ENCODE measurements around the gene ARSD.
"Not testable (repeated sequence)": the region's sequence is repeated elsewhere in the genome, so short reads cannot be mapped to it uniquely, and the experiment has no call there.

ARSD gene

GRCh38 chrX:2931612-2932011 lies 2.5 kb upstream of the ARSD start:
- no peak for DNase-seq

GRCh38 chrX:2931155-2931554 lies 2.0 kb upstream of the ARSD start:
- DNase-seq: no peak

- DNase-seq: no peak
Observed at GRCh38 chrX:2928191-2928582, 952 bp downstream of the ARSD start.

- no peak for DNase-seq
Observed at GRCh38 chrX:2926664-2927275, 2.4 kb downstream of the ARSD start.

- DNase-seq: not testable (repeated sequence)
Observed at GRCh38 chrX:2926255-2926654, 2.9 kb downstream of the ARSD start.

- no peak for DNase-seq
Observed at GRCh38 chrX:2924151-2924550, 5.0 kb downstream of the ARSD start.

- no peak for DNase-seq
Observed at GRCh38 chrX:2921750-2922149, 7.4 kb downstream of the ARSD start.

- DNase-seq: no peak
Observed at GRCh38 chrX:2921193-2921592, 7.9 kb downstream of the ARSD start.

GRCh38 chrX:2917767-2918166 lies 11.4 kb downstream of the ARSD start:
- no peak for DNase-seq

- DNase-seq: no peak
Observed at GRCh38 chrX:2913118-2913517, 16.0 kb downstream of the ARSD start.

- DNase-seq: no peak
Observed at GRCh38 chrX:2910109-2910508, 19.0 kb downstream of the ARSD start.

- DNase-seq: no peak
Observed at GRCh38 chrX:2908125-2908685, 20.9 kb downstream of the ARSD start.

- DNase-seq: no peak
Observed at GRCh38 chrX:2907295-2907694, 21.8 kb downstream of the ARSD start.

GRCh38 chrX:2903366-2903765 lies 25.8 kb downstream of the ARSD start:
- no peak for DNase-seq

GRCh38 chrX:2902841-2903240 lies 26.3 kb downstream of the ARSD start:
- no peak for DNase-seq

- DNase-seq: no peak
Observed at GRCh38 chrX:2901367-2902036, 27.6 kb downstream of the ARSD start.

- DNase-seq: no peak
Observed at GRCh38 chrX:2898846-2899512, 30.2 kb downstream of the ARSD start.

GRCh38 chrX:2897690-2898623 lies 31.2 kb downstream of the ARSD start:
- DNase-seq: not testable (repeated sequence)

- DNase-seq: no peak
Observed at GRCh38 chrX:2897311-2897689, 31.8 kb downstream of the ARSD start.

GRCh38 chrX:2894885-2895292 lies 34.2 kb downstream of the ARSD start:
- peak; percentile 13 for DNase-seq

- DNase-seq: no peak
Observed at GRCh38 chrX:2892816-2893215, 36.3 kb downstream of the ARSD start.

GRCh38 chrX:2890536-2891460 lies 38.3 kb downstream of the ARSD start:
- not testable (repeated sequence) for DNase-seq

All from DMS 273 treated with DMSO at 0.1 percent for 48 hours (cell line).